CD4-positive, alpha-beta T cell treated with Interleukin-17A for 1 hour (primary cell): ENCODE results near the gene EOLA1.
"Not testable (repeated sequence)": the region's sequence is repeated elsewhere in the genome, so short reads cannot be mapped to it uniquely, and the experiment has no call there.

ENCODE experiments used
- DNase-seq: peaks from one replicate; pipeline ENCODE4 v3.0.0-alpha.2; 2020

The EOLA1 gene

GRCh38 chrX:149515954-149516602, 24.7 kb upstream of the EOLA1 start:
- no peak for DNase-seq

- no peak for DNase-seq
Measured at GRCh38 chrX:149516604-149517003, 24.2 kb upstream of the EOLA1 start.

GRCh38 chrX:149517308-149517707, 23.5 kb upstream of the EOLA1 start:
- DNase-seq: no peak

- DNase-seq: no peak
Measured at GRCh38 chrX:149518236-149518635, 22.6 kb upstream of the EOLA1 start.

- DNase-seq: peak; percentile 39
Measured at GRCh38 chrX:149520636-149521277, 20.1 kb upstream of the EOLA1 start.

GRCh38 chrX:149521438-149521837, 19.4 kb upstream of the EOLA1 start:
- peak; percentile 63 for DNase-seq

- no peak for DNase-seq
Measured at GRCh38 chrX:149522916-149523315, 17.9 kb upstream of the EOLA1 start.

GRCh38 chrX:149525389-149525788, 15.4 kb upstream of the EOLA1 start:
- DNase-seq: peak; percentile 89

- peak; percentile 77 for DNase-seq
Measured at GRCh38 chrX:149525903-149526302, 14.9 kb upstream of the EOLA1 start.

- not testable (repeated sequence) for DNase-seq
Measured at GRCh38 chrX:149526318-149527033, 14.3 kb upstream of the EOLA1 start.

GRCh38 chrX:149527705-149528104, 13.1 kb upstream of the EOLA1 start:
- DNase-seq: peak; percentile 80

- DNase-seq: no peak
Measured at GRCh38 chrX:149528381-149528780, 12.4 kb upstream of the EOLA1 start.

GRCh38 chrX:149531599-149531998, 9.2 kb upstream of the EOLA1 start:
- DNase-seq: no peak

- not testable (repeated sequence) for DNase-seq
Measured at GRCh38 chrX:149532868-149533267, 7.9 kb upstream of the EOLA1 start.

- DNase-seq: not testable (repeated sequence)
Measured at GRCh38 chrX:149533999-149534398, 6.8 kb upstream of the EOLA1 start.

GRCh38 chrX:149534926-149535602, 5.7 kb upstream of the EOLA1 start:
- not testable (repeated sequence) for DNase-seq

- not testable (repeated sequence) for DNase-seq
Measured at GRCh38 chrX:149537474-149537873, 3.3 kb upstream of the EOLA1 start.

- peak; percentile 95 for DNase-seq
Measured at GRCh38 chrX:149539283-149540130, 1.3 kb upstream of the EOLA1 start.

GRCh38 chrX:149540131-149540620, 636 bp upstream of the EOLA1 start:
- DNase-seq: peak; percentile 92

GRCh38 chrX:149541521-149542047, 772 bp downstream of the EOLA1 start:
- DNase-seq: no peak

GRCh38 chrX:149545545-149546543, 5.0 kb downstream of the EOLA1 start:
- not testable (repeated sequence) for DNase-seq
